Parathyroid adenoma (tissue), 2 donors: Measurements from ENCODE around the gene HIP1.
A peak's percentile ranks its signal among the peaks of the same experiment; 100 is the strongest.
"Not testable (repeated sequence)": the region's sequence is repeated elsewhere in the genome, so short reads cannot be mapped to it uniquely, and the experiment has no call there.

Experiments used
- H2AFZ ChIP-seq: fragments of 300-600 bp; sonication (generic); one replicate; pipeline ENCODE4 v1.7.0; 2017; ENCODE audit warnings: antibody characterized with exemption, mild to moderate bottlenecking
- H3K27ac ChIP-seq: fragments of 300-600 bp; sonication (generic); one replicate; pipeline ENCODE4 v1.7.0; 2017
- H3K27me3 ChIP-seq: fragments of 300-600 bp; sonication (generic); one replicate; pipeline ENCODE4 v1.7.0; 2017; ENCODE audit warnings: low read length; ENCODE audit not compliant: control insufficient read depth, insufficient read depth
- H3K36me3 ChIP-seq: fragments of 300-600 bp; sonication (generic); one replicate; pipeline ENCODE4 v1.7.0; 2017; ENCODE audit warnings: low read length; ENCODE audit not compliant: control insufficient read depth, insufficient read depth
- H3K4me1 ChIP-seq: fragments of 300-600 bp; sonication (generic); one replicate; pipeline ENCODE4 v1.7.0; 2017; ENCODE audit warnings: control low read depth
- H3K4me2 ChIP-seq: fragments of 300-600 bp; sonication (generic); one replicate; pipeline ENCODE4 v1.7.0; 2017; ENCODE audit warnings: low read length
- H3K4me3 ChIP-seq: fragments of 300-600 bp; sonication (generic); one replicate; pipeline ENCODE4 v1.7.0; 2017; ENCODE audit warnings: low read depth, low read length
- H3K79me2 ChIP-seq: fragments of 300-600 bp; sonication (generic); one replicate; pipeline ENCODE4 v1.7.0; 2017; ENCODE audit warnings: control low read depth
- H3K9ac ChIP-seq: fragments of 300-600 bp; sonication (generic); one replicate; pipeline ENCODE4 v1.7.0; 2017; ENCODE audit warnings: mild to moderate bottlenecking
- H3K9me3 ChIP-seq: fragments of 300-600 bp; sonication (generic); one replicate; pipeline ENCODE4 v1.7.0; 2017; ENCODE audit warnings: low read length; ENCODE audit not compliant: control insufficient read depth
- CTCF ChIP-seq: fragments of 300-600 bp; sonication (generic); IDR thresholded peaks from one replicate; pipeline ENCODE4 v1.7.0; 2017; ENCODE audit warnings: antibody characterized with exemption, mild to moderate bottlenecking
- donor health status: primary hyperparathyroidism.

HIP1 gene

DNA sequence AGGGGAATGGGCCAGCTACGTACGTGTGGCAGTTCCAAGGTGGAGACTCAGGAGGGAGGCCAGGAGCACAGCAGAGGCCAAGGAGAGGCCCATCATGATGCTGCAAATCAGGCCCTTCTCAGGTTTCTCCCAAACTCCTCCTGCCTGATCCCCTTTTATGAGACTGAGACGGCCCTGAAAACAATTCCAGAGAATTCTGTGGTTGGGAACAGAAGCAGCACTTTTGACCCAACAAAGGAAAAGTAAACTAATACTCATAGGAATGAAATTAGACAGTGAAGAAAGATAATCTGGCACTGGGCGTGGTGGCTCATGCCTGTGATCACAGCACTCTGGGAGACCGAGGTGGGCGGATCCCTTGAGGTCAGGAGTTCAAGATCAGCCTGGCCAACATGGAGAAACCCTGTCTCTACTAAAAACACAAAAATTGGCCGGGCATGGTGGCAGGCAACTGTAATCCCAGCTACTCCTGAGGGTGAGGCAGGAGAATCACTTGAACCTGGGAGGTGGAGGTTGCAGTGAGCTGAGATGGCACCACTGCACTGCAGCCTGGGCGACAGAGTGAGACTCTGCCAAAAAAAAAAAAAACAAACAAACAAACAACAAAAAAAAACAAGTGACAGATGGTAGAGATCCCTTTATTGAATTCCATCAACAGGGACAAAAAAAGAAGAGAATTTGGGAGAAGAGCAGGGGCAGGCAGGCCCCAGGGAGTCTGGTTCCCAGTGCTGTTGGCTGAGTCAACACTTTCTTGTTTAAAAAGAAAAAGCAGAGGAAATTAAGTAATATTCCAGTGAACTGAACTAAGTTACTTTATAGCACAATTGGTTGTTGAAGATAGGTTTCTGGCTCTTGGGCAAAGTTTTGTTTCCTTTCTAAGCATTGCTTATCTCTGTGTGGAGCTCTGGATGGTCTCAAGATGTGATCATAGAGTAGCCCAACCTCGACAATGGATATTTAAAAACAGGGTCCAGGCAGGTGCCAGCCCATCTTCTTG lies 33.6 kb upstream of the HIP1 start, which contains the start of gene CCL26:
Gene CCL26, minus strand, starts transcription at position 131 of the 997 bp plus-strand sequence. Its CDS starts 35 bp downstream, at position 96.
- no peak within 1 kb of the TSS for H3K27ac ChIP-seq
- H3K4me1 ChIP-seq: peaks cover 8% of the 10 kb centered on the region
- no peak within 1 kb of the TSS for H3K4me2 ChIP-seq
- H3K79me2 ChIP-seq: no peaks in the 10 kb centered on the region
- H3K36me3 ChIP-seq: no peaks in the 10 kb centered on the region
- no peak within 1 kb of the TSS for H3K4me3 ChIP-seq
- no peak for TF ChIP-seq CTCF
- H2AFZ ChIP-seq: peak within 1 kb of the TSS; percentile 52
- no peaks in the 10 kb centered on the region for H3K9me3 ChIP-seq
- H3K9ac ChIP-seq: no peak within 1 kb of the TSS
- H3K27me3 ChIP-seq: no peaks in the 10 kb centered on the region

DNA sequence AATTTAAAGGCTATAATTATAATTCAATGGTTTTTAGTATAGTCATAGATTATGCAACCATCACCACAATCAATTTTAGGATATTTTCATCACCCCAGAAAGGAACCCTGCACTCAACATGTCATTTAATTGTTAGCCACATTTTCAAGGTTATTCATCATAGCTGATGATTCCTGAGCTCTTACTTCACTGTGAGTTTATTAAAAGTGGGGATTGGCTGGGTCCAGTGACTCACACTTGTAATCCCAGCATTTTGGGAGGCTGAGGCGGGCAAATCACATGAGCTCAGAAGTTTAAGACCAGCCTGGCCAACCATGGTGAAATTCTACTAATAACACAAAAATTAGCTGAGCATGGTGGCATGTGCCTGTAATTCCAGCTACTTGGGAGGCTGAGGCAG lies 32.5 kb upstream of the HIP1 start:
- TF ChIP-seq CTCF: no peak
- Histone ChIP-seq H3K36me3 (no peaks in the 10 kb centered on the region), H3K9ac (no peak overlapping the region), H3K9me3 (no peaks in the 10 kb centered on the region), H3K4me2 (no peak overlapping the region), H3K4me1 (peaks cover 8% of the 10 kb centered on the region), H3K4me3 (no peak overlapping the region), H3K79me2 (no peaks in the 10 kb centered on the region), H3K27ac (no peak overlapping the region), H2AFZ (no peak overlapping the region), H3K27me3 (no peaks in the 10 kb centered on the region)

- Histone ChIP-seq H3K4me1 (peaks cover 6% of the 10 kb centered on the region), H3K4me3 (peak overlapping the region; percentile 12), H3K9ac (no peak overlapping the region), H3K4me2 (peak overlapping the region; percentile 35), H3K27ac (peak overlapping the region; percentile 39), H3K36me3 (no peaks in the 10 kb centered on the region), H3K9me3 (no peaks in the 10 kb centered on the region), H2AFZ (peak overlapping the region; percentile 85), H3K27me3 (no peaks in the 10 kb centered on the region), H3K79me2 (no peaks in the 10 kb centered on the region)
- peak; percentile 79 for TF ChIP-seq CTCF
These were observed 23.7 kb upstream of the HIP1 start for GRCh38 chr7:75762350-75762917.

DNA sequence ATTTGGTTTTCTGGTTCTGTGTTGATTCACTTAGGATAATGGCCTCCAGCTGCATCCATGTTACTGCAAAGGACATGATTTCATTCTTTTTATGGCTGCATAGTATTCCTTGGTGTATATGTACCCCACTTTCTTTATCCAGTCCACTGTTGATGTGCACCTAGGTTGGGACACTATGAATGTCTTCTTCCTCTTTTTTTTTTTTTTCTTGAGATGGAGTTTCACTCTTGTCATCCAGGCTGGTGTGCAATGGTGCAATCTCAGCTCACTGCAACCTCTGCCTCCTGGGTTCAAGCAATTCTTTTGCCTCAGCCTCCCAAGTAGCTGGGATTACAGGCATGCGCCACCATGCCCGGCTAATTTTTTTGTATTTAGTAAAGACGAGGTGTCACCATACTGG lies 23.1 kb upstream of the HIP1 start:
- H3K36me3 ChIP-seq, H3K79me2 ChIP-seq, H3K4me3 ChIP-seq, H3K9me3 ChIP-seq, H3K4me2 ChIP-seq, H3K27ac ChIP-seq, H3K27me3 ChIP-seq, H3K4me1 ChIP-seq, H3K9ac ChIP-seq: not testable (repeated sequence)
- peak overlapping the region; percentile 85 for H2AFZ ChIP-seq

DNA sequence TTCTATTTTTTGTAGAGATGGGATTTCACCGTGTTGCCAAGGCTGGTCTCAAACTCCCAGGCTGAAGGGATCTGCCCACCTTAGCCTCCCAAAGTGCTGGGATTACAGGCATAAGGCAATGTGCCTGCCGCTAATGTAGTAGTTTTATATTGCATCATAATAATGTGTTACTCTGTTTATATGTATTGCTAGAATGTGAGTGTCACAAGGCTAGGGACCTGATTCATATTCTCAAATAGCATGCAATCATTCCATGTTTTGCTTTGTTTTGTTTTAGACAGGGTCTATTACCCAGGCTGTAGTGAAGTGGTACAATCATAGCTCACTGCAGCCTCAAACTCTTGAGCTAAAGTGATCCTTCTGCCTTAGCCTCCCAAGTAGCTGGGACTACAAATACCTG lies 19.8 kb upstream of the HIP1 start:
- H3K27ac ChIP-seq: no peak overlapping the region
- H3K9me3 ChIP-seq: no peaks in the 10 kb centered on the region
- H3K36me3 ChIP-seq: no peaks in the 10 kb centered on the region
- H3K27me3 ChIP-seq: no peaks in the 10 kb centered on the region
- no peak overlapping the region for H3K9ac ChIP-seq
- no peaks in the 10 kb centered on the region for H3K79me2 ChIP-seq
- H2AFZ ChIP-seq: no peak overlapping the region
- no peak overlapping the region for H3K4me2 ChIP-seq
- H3K4me1 ChIP-seq: peaks cover 6% of the 10 kb centered on the region
- TF ChIP-seq CTCF: no peak
- H3K4me3 ChIP-seq: no peak overlapping the region
